HepG2 (cell line): ENCODE data around the gene FMNL2. TPM values are rescaled to one million over a fixed set of nuclear protein-coding genes. Genes with fewer than 3 reads are reported as not detected.

Source experiments
- FOSL1 ChIP-seq: sonication (generic); formaldehyde crosslinking; IDR thresholded peaks from 2 replicates; pipeline ENCODE4 v1.9.0; 2021; ENCODE audit warnings: missing genetic modification reagents, borderline replicate concordance
- FOSL2 ChIP-seq: sonication (generic); formaldehyde crosslinking; IDR thresholded peaks from 2 replicates; pipeline ENCODE4 v1.4.0; 2020; ENCODE audit warnings: missing genetic modification reagents
- HDAC6 ChIP-seq: fragments of 200-600 bp; sonication (generic); IDR thresholded peaks from 2 replicates; pipeline ENCODE4 v1.7.0; 2017; ENCODE audit warnings: mild to moderate bottlenecking, antibody characterized with exemption, low read length, low read depth
- HNRNPL ChIP-seq: fragments of 200-400 bp; formaldehyde crosslinking; IDR thresholded peaks from 2 replicates; pipeline ENCODE4 v1.6.1; 2017; ENCODE audit warnings: mild to moderate bottlenecking, low read depth, low read length
- NFIB ChIP-seq: sonication (generic); formaldehyde crosslinking; IDR thresholded peaks from 2 replicates; pipeline ENCODE4 v1.9.0; 2021; ENCODE audit warnings: missing genetic modification reagents, mild to moderate bottlenecking, borderline replicate concordance
- polyA plus RNA-seq, 8 experiments: library from polyadenylated mRNA; depleted of rRNA in 3 of 8; stranded (reverse) in 7 of 8; unstranded in 1 of 8; fragments of >200 nt; fragmentation: Illumina TruSeq in 4 of 8; extraction: Trizol in 4 of 8; gene quantifications; 2 replicates each; pipeline versions ENCODE4 v1.2.1 to v1.2.3, GENCODE V29; 2011 to 2016; ENCODE audit warnings: low read depth in 4 of 8, missing spikeins in 1 of 8, mixed read lengths in 1 of 8; ENCODE audit not compliant: insufficient read depth in 1 of 8
- total RNA-seq, 5 experiments: library from RNA; depleted of rRNA; stranded (reverse); fragments of >200 nt; fragmentation: Illumina TruSeq; extraction: Trizol; gene quantifications; 2 replicates each; pipeline ENCODE4 v1.2.3, GENCODE V29; 2016; ENCODE audit warnings: low read depth in 1 of 5
- TF ChIP-seq, protein P1 (sequence below): sonication (generic); formaldehyde crosslinking; IDR thresholded peaks from 2 replicates; pipeline ENCODE4 v1.5.1; 2020; ENCODE audit warnings: mild to moderate bottlenecking, missing genetic modification reagents, moderate library complexity
- TF ChIP-seq, protein P2 (sequence below): sonication (generic); formaldehyde crosslinking; IDR thresholded peaks from 2 replicates; pipeline ENCODE4 v1.4.0; 2020; ENCODE audit warnings: missing genetic modification reagents

Gene FMNL2
- total and polyA plus RNA-seq, 2 of the 13 experiments (the other 11 are each of a cell fraction or from before 2014, with no cell fraction given) = 66.5 to 67.7 TPM

DNA sequence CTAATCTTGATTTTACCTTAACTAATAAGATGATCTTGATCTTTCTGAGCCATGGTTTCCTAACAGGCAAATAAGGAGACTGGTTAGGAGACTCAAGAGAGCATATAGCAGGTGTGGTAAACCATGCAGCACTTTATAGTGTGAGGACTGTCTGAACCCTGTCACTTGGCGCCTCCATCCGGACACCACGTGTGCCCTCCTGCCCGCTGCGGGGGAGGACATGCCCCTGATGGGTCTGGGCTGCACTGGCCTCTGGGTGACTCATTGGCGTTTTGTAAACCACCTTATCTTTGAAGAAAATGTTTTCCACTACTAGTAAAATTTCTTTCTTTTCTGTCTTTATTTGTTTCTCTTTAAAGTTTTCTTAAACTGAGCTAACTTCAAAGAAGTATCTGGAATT, 131.1 kb downstream of the FMNL2 start (continued):
- TF ChIP-seq, protein P1, sequence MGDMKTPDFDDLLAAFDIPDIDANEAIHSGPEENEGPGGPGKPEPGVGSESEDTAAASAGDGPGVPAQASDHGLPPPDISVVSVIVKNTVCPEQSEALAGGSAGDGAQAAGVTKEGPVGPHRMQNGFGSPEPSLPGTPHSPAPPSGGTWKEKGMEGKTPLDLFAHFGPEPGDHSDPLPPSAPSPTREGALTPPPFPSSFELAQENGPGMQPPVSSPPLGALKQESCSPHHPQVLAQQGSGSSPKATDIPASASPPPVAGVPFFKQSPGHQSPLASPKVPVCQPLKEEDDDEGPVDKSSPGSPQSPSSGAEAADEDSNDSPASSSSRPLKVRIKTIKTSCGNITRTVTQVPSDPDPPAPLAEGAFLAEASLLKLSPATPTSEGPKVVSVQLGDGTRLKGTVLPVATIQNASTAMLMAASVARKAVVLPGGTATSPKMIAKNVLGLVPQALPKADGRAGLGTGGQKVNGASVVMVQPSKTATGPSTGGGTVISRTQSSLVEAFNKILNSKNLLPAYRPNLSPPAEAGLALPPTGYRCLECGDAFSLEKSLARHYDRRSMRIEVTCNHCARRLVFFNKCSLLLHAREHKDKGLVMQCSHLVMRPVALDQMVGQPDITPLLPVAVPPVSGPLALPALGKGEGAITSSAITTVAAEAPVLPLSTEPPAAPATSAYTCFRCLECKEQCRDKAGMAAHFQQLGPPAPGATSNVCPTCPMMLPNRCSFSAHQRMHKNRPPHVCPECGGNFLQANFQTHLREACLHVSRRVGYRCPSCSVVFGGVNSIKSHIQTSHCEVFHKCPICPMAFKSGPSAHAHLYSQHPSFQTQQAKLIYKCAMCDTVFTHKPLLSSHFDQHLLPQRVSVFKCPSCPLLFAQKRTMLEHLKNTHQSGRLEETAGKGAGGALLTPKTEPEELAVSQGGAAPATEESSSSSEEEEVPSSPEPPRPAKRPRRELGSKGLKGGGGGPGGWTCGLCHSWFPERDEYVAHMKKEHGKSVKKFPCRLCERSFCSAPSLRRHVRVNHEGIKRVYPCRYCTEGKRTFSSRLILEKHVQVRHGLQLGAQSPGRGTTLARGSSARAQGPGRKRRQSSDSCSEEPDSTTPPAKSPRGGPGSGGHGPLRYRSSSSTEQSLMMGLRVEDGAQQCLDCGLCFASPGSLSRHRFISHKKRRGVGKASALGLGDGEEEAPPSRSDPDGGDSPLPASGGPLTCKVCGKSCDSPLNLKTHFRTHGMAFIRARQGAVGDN (CRISPR knock-in tag) = peak; percentile 35; the same call in 1 of the 2 replicates
- TF ChIP-seq NFIB (CRISPR knock-in tag) = no peak
- no peak for TF ChIP-seq HDAC6
- TF ChIP-seq FOSL1 = peak; percentile 41; the same call in 1 of the 2 replicates
- TF ChIP-seq, protein P2, sequence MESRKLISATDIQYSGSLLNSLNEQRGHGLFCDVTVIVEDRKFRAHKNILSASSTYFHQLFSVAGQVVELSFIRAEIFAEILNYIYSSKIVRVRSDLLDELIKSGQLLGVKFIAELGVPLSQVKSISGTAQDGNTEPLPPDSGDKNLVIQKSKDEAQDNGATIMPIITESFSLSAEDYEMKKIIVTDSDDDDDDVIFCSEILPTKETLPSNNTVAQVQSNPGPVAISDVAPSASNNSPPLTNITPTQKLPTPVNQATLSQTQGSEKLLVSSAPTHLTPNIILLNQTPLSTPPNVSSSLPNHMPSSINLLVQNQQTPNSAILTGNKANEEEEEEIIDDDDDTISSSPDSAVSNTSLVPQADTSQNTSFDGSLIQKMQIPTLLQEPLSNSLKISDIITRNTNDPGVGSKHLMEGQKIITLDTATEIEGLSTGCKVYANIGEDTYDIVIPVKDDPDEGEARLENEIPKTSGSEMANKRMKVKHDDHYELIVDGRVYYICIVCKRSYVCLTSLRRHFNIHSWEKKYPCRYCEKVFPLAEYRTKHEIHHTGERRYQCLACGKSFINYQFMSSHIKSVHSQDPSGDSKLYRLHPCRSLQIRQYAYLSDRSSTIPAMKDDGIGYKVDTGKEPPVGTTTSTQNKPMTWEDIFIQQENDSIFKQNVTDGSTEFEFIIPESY (CRISPR knock-in tag) = peak; percentile 100
- peak; percentile 87 for TF ChIP-seq FOSL2 (CRISPR knock-in tag)
- 0 out of 2 replicates have a peak, but pooled peaks have one; percentile 74 for TF ChIP-seq HNRNPL
